HCT116 (cell line): ENCODE data around the gene PAFAH1B1. TPM values are rescaled to one million over a fixed set of nuclear protein-coding genes. Genes with fewer than 3 reads are reported as not detected.

ENCODE experiments used
- ATAC-seq: fragments of 200-7000 bp; cut with Tn5 transposase; 2 replicates; pipeline ENCODE4 v1.9.1; 2020; ENCODE audit warnings: mild to moderate bottlenecking, moderate library complexity
- BruUV-seq: library from RNA; stranded (reverse); fragments of 400-500 nt; replicated peaks from 2 replicates; lab custom pipeline; 2021; lab: Mats Ljungman, UMichigan
- CTCF ChIA-PET: fragments of 300-600 bp; sonication (Branson Sonifier 250); formaldehyde crosslinking; loops from one replicate; lab custom pipeline; 2021; ENCODE audit warnings: antibody characterized with exemption; lab: Charles Lee
- POLR2A ChIA-PET: fragments of 300-600, 350-600 bp; sonication (Branson Sonifier 250); formaldehyde crosslinking; loops from one replicate; lab custom pipeline; 2021; ENCODE audit warnings: antibody characterized with exemption; lab: Charles Lee
- RAD21 ChIA-PET, 2 experiments: fragments of 300-600 bp; sonication (Branson Sonifier 250); formaldehyde crosslinking; loops; one replicate each; lab custom pipeline; 2023; ENCODE audit warnings: low total read pairs in 2 of 2; ENCODE audit not compliant: uncharacterized antibody in 2 of 2, unreplicated experiment in 2 of 2, low non-redundant PET in 1 of 2; lab: Charles Lee
- DNase-seq: peaks from one replicate; pipeline ENCODE4 v3.0.0-alpha.2; 2010; ENCODE audit warnings: low read depth, low spot score
- H2AFZ ChIP-seq: fragments of 200-600 bp; shearing (Covaris generic), sonication (generic); 2 replicates; pipeline ENCODE4 v1.6.1; 2017; ENCODE audit warnings: low read depth, mixed run types, mixed read lengths, antibody characterized with exemption, low read length; ENCODE audit not compliant: poor library complexity, severe bottlenecking
- H3K27ac ChIP-seq: 2 replicates; pipeline ENCODE4 v1.5.1; 2012; ENCODE audit warnings: low read depth, low read length
- H3K27me3 ChIP-seq: fragments of 200-600 bp; sonication (generic); 2 replicates; pipeline ENCODE4 v1.6.1; 2016; ENCODE audit warnings: mixed run types, low read length, mixed read lengths; ENCODE audit not compliant: insufficient read depth
- H3K36me3 ChIP-seq, 2 experiments: fragments of 200-500 bp in 1 of 2; fragments of 200-600 bp in 1 of 2; sonication (Bioruptor generic) in 1 of 2; sonication (generic) in 1 of 2; 2 replicates each; pipeline versions ENCODE4 v1.5.1 to v1.6.1; 2014 to 2016; ENCODE audit warnings: low read length in 2 of 2, inconsistent platforms in 1 of 2, mixed read lengths in 1 of 2, mixed run types in 1 of 2; ENCODE audit not compliant: insufficient read depth in 2 of 2, control insufficient read depth in 1 of 2
- H3K4me1 ChIP-seq, 2 experiments: fragments of 200-600 bp in 1 of 2; sonication (generic) in 1 of 2; 2 replicates each; pipeline versions ENCODE4 v1.5.1 to v1.6.1; 2012 to 2017; ENCODE audit warnings: low read length in 2 of 2, inconsistent platforms in 1 of 2, mild to moderate bottlenecking in 1 of 2, mixed read lengths in 1 of 2, mixed run types in 1 of 2, moderate library complexity in 1 of 2; ENCODE audit not compliant: insufficient read depth in 2 of 2, control insufficient read depth in 1 of 2
- H3K4me2 ChIP-seq: fragments of 200-600 bp; sonication (generic); 2 replicates; pipeline ENCODE4 v1.6.1; 2017; ENCODE audit warnings: mixed run types, low read length, mixed read lengths
- H3K4me3 ChIP-seq, 2 experiments: fragments of 200-600 bp in 1 of 2; sonication (generic) in 1 of 2; replicated peaks in 1 of 2; 2 replicates each; pipeline ENCODE4 v1.5.1; 2011 to 2016; ENCODE audit warnings: low read length in 2 of 2, control low read depth in 1 of 2, low read depth in 1 of 2, mild to moderate bottlenecking in 1 of 2, mixed read lengths in 1 of 2, mixed run types in 1 of 2
- H3K79me2 ChIP-seq: fragments of 200-600 bp; sonication (generic); 2 replicates; pipeline ENCODE4 v1.6.1; 2017; ENCODE audit warnings: mild to moderate bottlenecking, mixed run types, low read length, moderate library complexity, mixed read lengths; ENCODE audit not compliant: insufficient read depth
- H3K9ac ChIP-seq: fragments of 200-600 bp; sonication (generic); 2 replicates; pipeline ENCODE4 v1.6.1; 2016; ENCODE audit warnings: low read length, mixed read lengths
- H3K9me2 ChIP-seq: fragments of 200-600 bp; sonication (generic), shearing (Covaris generic); 2 replicates; pipeline ENCODE4 v1.6.1; 2017; ENCODE audit warnings: mixed run types, mild to moderate bottlenecking, moderate library complexity; ENCODE audit not compliant: insufficient read depth
- H3K9me3 ChIP-seq, 2 experiments: fragments of 200-500 bp in 1 of 2; fragments of 200-600 bp in 1 of 2; sonication (Bioruptor generic) in 1 of 2; sonication (generic) in 1 of 2; 2 replicates each; pipeline ENCODE4 v1.6.1; 2014 to 2017; ENCODE audit warnings: low read length in 2 of 2, mixed read lengths in 2 of 2, inconsistent platforms in 1 of 2, low read depth in 1 of 2, mild to moderate bottlenecking in 1 of 2, mixed run types in 1 of 2, moderate library complexity in 1 of 2; ENCODE audit not compliant: control insufficient read depth in 1 of 2, insufficient read depth in 1 of 2
- H4K20me1 ChIP-seq: fragments of 200-600 bp; sonication (generic), shearing (Covaris generic); 2 replicates; pipeline ENCODE4 v1.6.1; 2017; ENCODE audit warnings: mixed run types, mild to moderate bottlenecking, moderate library complexity; ENCODE audit not compliant: insufficient read depth
- ELF1 ChIP-seq: IDR thresholded peaks from 2 replicates; pipeline ENCODE4 v1.6.1; 2012; ENCODE audit warnings: low read depth, borderline replicate concordance
- JUND ChIP-seq: IDR thresholded peaks from 2 replicates; pipeline ENCODE4 v1.6.1; 2012
- MAX ChIP-seq: IDR thresholded peaks from 2 replicates; pipeline ENCODE4 v1.6.1; 2012
- POLR2AphosphoS5 ChIP-seq: IDR thresholded peaks from 2 replicates; pipeline ENCODE4 v1.6.1; 2011; ENCODE audit warnings: mild to moderate bottlenecking, low read depth, low read length, moderate library complexity
- TCF7L2 ChIP-seq: IDR thresholded peaks from 2 replicates; pipeline ENCODE4 v1.7.0; 2011; ENCODE audit warnings: borderline replicate concordance, inconsistent platforms; ENCODE audit not compliant: insufficient read depth, insufficient read length; ENCODE audit errors: extremely low read depth
- ZBTB33 ChIP-seq: IDR thresholded peaks from 2 replicates; pipeline ENCODE4 v1.6.1; 2011; ENCODE audit warnings: mild to moderate bottlenecking, low read length, moderate library complexity; ENCODE audit not compliant: insufficient replicate concordance; ENCODE audit errors: extremely low read depth
- intact Hi-C: fragments of 100-400 bp; cut with micrococcal nuclease; formaldehyde crosslinking; loops from 2 replicates; pipeline ENCODE4 v1.10.0; 2022
- total RNA-seq: library from RNA; stranded (reverse); gene quantifications from one replicate; pipeline ENCODE4 v1.2.1, GENCODE V29; 2021; ENCODE audit not compliant: unreplicated experiment
- TF ChIP-seq, protein P1 (sequence below): IDR thresholded peaks from 2 replicates; pipeline ENCODE4 v1.6.1; 2012; ENCODE audit warnings: low read depth
- TF ChIP-seq, protein P2 (sequence below): IDR thresholded peaks from 2 replicates; pipeline ENCODE4 v1.6.1; 2012

The PAFAH1B1 gene
- total RNA-seq, 1 experiment from 2014 or later: 113 TPM

GRCh38 chr17:2691069-2691871, 97.8 kb downstream of the PAFAH1B1 start:
- H3K4me2 ChIP-seq: no peak overlapping the region
- H3K36me3 ChIP-seq: peaks cover 4 to 32% of the 10 kb centered on the region in 2 experiments; a peak in 3 of 4 replicates
- H3K9me3 ChIP-seq: no peaks in the 10 kb centered on the region
- H3K27me3 ChIP-seq: no peaks in the 10 kb centered on the region
- POLR2A ChIA-PET: no interaction called here
- H3K79me2 ChIP-seq: no peaks in the 10 kb centered on the region
- no peak overlapping the region for H3K4me3 ChIP-seq
- H4K20me1 ChIP-seq: no peaks in the 10 kb centered on the region
- no peak overlapping the region for H3K27ac ChIP-seq
- CTCF ChIA-PET: no interaction called here
- H3K4me1 ChIP-seq: no peaks in the 10 kb centered on the region
- RAD21 ChIA-PET: no interaction called here
- no peak for ATAC-seq
- no peak overlapping the region for H2AFZ ChIP-seq
- no TSS peak for BruUV-seq
- TF ChIP-seq TCF7L2: no peak
- TF ChIP-seq, all 23 proteins: peak for 0
- intact Hi-C loops: no loop called here
- DNase-seq: no peak
- Histone ChIP-seq H3K9ac (no peak overlapping the region), H3K9me2 (no peaks in the 10 kb centered on the region)

GRCh38 chr17:2691965-2692780, 98.7 kb downstream of the PAFAH1B1 start:
- H3K9me3 ChIP-seq: no peaks in the 10 kb centered on the region
- H3K27me3 ChIP-seq: no peaks in the 10 kb centered on the region
- POLR2A ChIA-PET: no interaction called here
- no TSS peak for BruUV-seq
- no peak overlapping the region for H3K4me2 ChIP-seq
- H3K9ac ChIP-seq: no peak overlapping the region
- H3K9me2 ChIP-seq: no peaks in the 10 kb centered on the region
- ATAC-seq (no peak), DNase-seq (no peak)
- no peak overlapping the region; the same call in 1 of the 2 replicates for H3K27ac ChIP-seq
- H3K79me2 ChIP-seq: no peaks in the 10 kb centered on the region
- CTCF ChIA-PET: interaction anchor here (1.4 kb wide), 1 partner anchor 16 kb away, joined by 3 read pairs; no protein-coding TSS in a partner anchor
- H2AFZ ChIP-seq: no peak overlapping the region
- no peaks in the 10 kb centered on the region for H3K4me1 ChIP-seq
- TF ChIP-seq MAX: no peak
- TF ChIP-seq, protein P1, sequence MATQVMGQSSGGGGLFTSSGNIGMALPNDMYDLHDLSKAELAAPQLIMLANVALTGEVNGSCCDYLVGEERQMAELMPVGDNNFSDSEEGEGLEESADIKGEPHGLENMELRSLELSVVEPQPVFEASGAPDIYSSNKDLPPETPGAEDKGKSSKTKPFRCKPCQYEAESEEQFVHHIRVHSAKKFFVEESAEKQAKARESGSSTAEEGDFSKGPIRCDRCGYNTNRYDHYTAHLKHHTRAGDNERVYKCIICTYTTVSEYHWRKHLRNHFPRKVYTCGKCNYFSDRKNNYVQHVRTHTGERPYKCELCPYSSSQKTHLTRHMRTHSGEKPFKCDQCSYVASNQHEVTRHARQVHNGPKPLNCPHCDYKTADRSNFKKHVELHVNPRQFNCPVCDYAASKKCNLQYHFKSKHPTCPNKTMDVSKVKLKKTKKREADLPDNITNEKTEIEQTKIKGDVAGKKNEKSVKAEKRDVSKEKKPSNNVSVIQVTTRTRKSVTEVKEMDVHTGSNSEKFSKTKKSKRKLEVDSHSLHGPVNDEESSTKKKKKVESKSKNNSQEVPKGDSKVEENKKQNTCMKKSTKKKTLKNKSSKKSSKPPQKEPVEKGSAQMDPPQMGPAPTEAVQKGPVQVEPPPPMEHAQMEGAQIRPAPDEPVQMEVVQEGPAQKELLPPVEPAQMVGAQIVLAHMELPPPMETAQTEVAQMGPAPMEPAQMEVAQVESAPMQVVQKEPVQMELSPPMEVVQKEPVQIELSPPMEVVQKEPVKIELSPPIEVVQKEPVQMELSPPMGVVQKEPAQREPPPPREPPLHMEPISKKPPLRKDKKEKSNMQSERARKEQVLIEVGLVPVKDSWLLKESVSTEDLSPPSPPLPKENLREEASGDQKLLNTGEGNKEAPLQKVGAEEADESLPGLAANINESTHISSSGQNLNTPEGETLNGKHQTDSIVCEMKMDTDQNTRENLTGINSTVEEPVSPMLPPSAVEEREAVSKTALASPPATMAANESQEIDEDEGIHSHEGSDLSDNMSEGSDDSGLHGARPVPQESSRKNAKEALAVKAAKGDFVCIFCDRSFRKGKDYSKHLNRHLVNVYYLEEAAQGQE: no peak
- TF ChIP-seq ZBTB33: no peak
- no peak for TF ChIP-seq POLR2AphosphoS5
- TF ChIP-seq, protein P2, sequence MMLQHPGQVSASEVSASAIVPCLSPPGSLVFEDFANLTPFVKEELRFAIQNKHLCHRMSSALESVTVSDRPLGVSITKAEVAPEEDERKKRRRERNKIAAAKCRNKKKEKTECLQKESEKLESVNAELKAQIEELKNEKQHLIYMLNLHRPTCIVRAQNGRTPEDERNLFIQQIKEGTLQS: no peak
- TF ChIP-seq JUND: no peak
- TF ChIP-seq ELF1: no peak
- peaks cover 9 to 41% of the 10 kb centered on the region in 2 experiments; a peak in 3 of 4 replicates for H3K36me3 ChIP-seq
- no peak overlapping the region for H3K4me3 ChIP-seq
- intact Hi-C loops: no loop called here
- RAD21 ChIA-PET: no interaction called here
- H4K20me1 ChIP-seq: no peaks in the 10 kb centered on the region
